Measurements from ENCODE around the gene CDK5RAP3. TPM values are rescaled to one million over a fixed set of nuclear protein-coding genes. Genes with fewer than 3 reads are reported as not detected.

The CDK5RAP3 gene
- total RNA-seq, 1 experiment from 2014 or later: 149 TPM

GRCh38 chr17:47957591-47958490 is 13.1 kb upstream of the CDK5RAP3 start, which contains the start of gene PRR15L:
TSS of gene PRR15L (minus strand) at chr17:47957883. CDS start at chr17:47953234, 4,649 bp downstream.
- peak within 1 kb of the TSS; percentile 26 to 65; a peak in 3 of 5 replicates for H3K4me3 Mint-ChIP-seq
- no peak within 1 kb of the TSS for H2BK20ac ChIP-seq (ENCODE audit: low read depth, low read length, poor library complexity, severe bottlenecking)
- H3K4ac ChIP-seq (ENCODE audit: low read depth, low read length): no peak within 1 kb of the TSS
- no peak within 1 kb of the TSS for H2BK15ac ChIP-seq (ENCODE audit: low read depth, low read length)
- no peaks in the 10 kb centered on the region for H3K27me3 ChIP-seq (ENCODE audit: insufficient read depth, low read length)
- no peaks in the 10 kb centered on the region for H3K9me3 ChIP-seq (ENCODE audit: control insufficient read depth, low read depth, low read length)
- H3K56ac ChIP-seq (ENCODE audit: insufficient read length, low read depth, low read length): no peak within 1 kb of the TSS
- H3K18ac ChIP-seq (ENCODE audit: insufficient read length, low read depth, low read length): no peak within 1 kb of the TSS
- no peak for TF ChIP-seq CTCF (conservative IDR thresholded peaks at IDR 0.05)
- DNase-seq: peak; percentile 84
- H3K4me1 ChIP-seq (ENCODE audit: insufficient read depth, low read length): no peaks in the 10 kb centered on the region; the same call in 1 of the 2 replicates
- H3K4me1 Mint-ChIP-seq: peaks cover 10 to 40% of the 10 kb centered on the region in 2 experiments
- H4K8ac ChIP-seq (replicated peaks; ENCODE audit: insufficient read length, low read depth, low read length): no peak within 1 kb of the TSS
- H3K79me2 ChIP-seq (ENCODE audit: insufficient read depth, low read length): no peaks in the 10 kb centered on the region
- H2AK5ac ChIP-seq (ENCODE audit: insufficient read length, low read length): no peak within 1 kb of the TSS
- no peaks in the 10 kb centered on the region for H3K36me3 Mint-ChIP-seq (ENCODE audit: insufficient read depth in 1 of 3, low read depth in 3 of 3)
- H4K91ac ChIP-seq (ENCODE audit: insufficient read length, low read depth, low read length): no peak within 1 kb of the TSS
- peak within 1 kb of the TSS; percentile 22 for H3K4me2 ChIP-seq (ENCODE audit: insufficient read depth, insufficient read length, low read length)
- no peak within 1 kb of the TSS for H2BK5ac ChIP-seq (ENCODE audit: insufficient read length, low read length)
- no peak within 1 kb of the TSS for H2BK120ac ChIP-seq (ENCODE audit: low read depth, low read length, poor library complexity, severe bottlenecking)
- H3K27me3 Mint-ChIP-seq (ENCODE audit: low read depth): peaks cover 26% of the 10 kb centered on the region
- peak within 1 kb of the TSS; percentile 31; the same call in 1 of the 2 replicates for H3K14ac ChIP-seq (ENCODE audit: insufficient read depth, low read length)
- no peak within 1 kb of the TSS for H2BK12ac ChIP-seq (ENCODE audit: insufficient read length, low read depth, low read length)
- H3K9ac ChIP-seq (ENCODE audit: extremely low read depth, insufficient read length, low read length): no peak within 1 kb of the TSS
- H3K9me3 Mint-ChIP-seq: no peaks in the 10 kb centered on the region
- no CpG with 5 or more reads among the region's 16 CpGs for WGBS (ENCODE audit: extremely low coverage, insufficient read length, low lambda C conversion rate)
- no peak within 1 kb of the TSS for H4K5ac ChIP-seq (ENCODE audit: insufficient read length, low read depth, low read length)
- H3K27ac Mint-ChIP-seq: no peak within 1 kb of the TSS
- H3K23me2 ChIP-seq (ENCODE audit: insufficient read length, low read depth, low read length, poor library complexity, severe bottlenecking): no peaks in the 10 kb centered on the region
- no peak within 1 kb of the TSS for H3K27ac ChIP-seq (ENCODE audit: insufficient read length, low read depth, low read length)
- H4K20me1 ChIP-seq (ENCODE audit: control insufficient read depth, insufficient read depth, insufficient read length): no peaks in the 10 kb centered on the region
- H3K79me1 ChIP-seq (ENCODE audit: insufficient read depth, low read depth, low read length, poor library complexity, severe bottlenecking): no peaks in the 10 kb centered on the region
- H3T11ph ChIP-seq (ENCODE audit: low read length): no peak within 1 kb of the TSS
- H2AFZ ChIP-seq (ENCODE audit: low read length): no peak within 1 kb of the TSS
- H3K23ac ChIP-seq (ENCODE audit: insufficient read length, low read depth, low read length): no peak within 1 kb of the TSS
